Stimulated activated CD4-positive, alpha-beta T cell treated with anti-CD3 and anti-CD28 coated beads, TNF-alpha, amount 100 ng/mL, for 1 hour (primary cell): Measurements from ENCODE around the gene ITGAD.
"Not testable (repeated sequence)": the region's sequence is repeated elsewhere in the genome, so short reads cannot be mapped to it uniquely, and the experiment has no call there.

Experiments
- DNase-seq, 3 donors: peaks; one replicate each; pipeline ENCODE4 v3.0.0-alpha.2; 2020; ENCODE audit warnings: low read depth in 3 of 3, low spot score in 1 of 3

ITGAD gene

DNA sequence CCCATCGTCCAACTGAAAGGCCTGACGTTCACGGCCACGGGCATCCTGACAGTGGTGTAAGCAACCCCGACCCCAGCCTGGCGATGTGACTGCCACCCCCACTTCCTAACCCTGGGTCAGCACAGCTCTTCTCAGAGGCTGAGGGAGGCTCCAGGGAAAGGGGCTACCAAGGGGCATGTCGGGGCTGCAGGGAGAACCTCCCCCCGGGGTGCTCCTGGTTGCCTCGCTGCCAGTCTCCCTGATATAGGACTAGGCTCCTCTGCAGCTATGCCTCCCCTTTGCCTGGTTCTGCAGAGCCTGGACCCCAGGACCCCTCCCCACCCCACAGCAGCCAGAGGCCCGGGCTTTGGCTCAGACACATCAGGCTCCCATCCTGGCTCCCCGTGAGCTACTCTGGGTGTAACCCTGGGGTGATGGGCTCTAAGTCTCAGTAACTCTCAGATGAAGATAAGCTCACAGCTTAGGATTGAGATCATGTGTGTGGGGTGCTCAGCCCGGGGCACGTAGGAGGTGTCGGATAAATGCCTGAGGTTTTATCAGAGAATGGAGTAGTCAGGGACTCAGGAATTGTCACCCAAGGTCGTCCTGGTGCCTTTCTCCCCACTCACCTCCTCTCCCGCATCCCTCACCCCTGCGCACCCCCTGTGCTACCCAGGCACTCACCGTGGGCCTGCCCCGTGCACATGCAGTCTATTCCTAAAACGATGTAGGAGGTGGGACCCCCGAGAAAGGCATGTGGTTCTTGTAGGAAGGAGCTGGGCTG, 10.6 kb downstream of the ITGAD start:
- no peak for DNase-seq

- DNase-seq = no peak
These were observed 11.4 kb downstream of the ITGAD start for GRCh38 chr16:31404353-31405064.

DNA sequence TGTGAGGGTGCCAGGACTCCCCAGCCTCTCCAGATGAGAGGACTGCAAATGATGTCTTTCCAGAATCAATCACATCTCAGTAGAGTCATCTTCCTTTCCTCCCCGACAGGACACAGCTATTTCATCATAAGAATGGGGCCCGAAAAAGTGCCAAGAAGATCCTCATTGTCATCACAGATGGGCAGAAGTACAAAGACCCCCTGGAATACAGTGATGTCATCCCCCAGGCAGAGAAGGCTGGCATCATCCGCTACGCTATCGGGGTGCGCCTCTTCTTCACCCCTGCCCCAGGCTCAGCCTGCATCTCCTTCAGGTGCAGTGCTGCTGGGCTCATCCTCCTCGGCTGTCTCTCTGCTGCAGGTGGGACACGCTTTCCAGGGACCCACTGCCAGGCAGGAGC, 14.3 kb downstream of the ITGAD start:
- no peak for DNase-seq

GRCh38 chr16:31409433-31409832, 16.3 kb downstream of the ITGAD start:
- no peak for DNase-seq

DNA sequence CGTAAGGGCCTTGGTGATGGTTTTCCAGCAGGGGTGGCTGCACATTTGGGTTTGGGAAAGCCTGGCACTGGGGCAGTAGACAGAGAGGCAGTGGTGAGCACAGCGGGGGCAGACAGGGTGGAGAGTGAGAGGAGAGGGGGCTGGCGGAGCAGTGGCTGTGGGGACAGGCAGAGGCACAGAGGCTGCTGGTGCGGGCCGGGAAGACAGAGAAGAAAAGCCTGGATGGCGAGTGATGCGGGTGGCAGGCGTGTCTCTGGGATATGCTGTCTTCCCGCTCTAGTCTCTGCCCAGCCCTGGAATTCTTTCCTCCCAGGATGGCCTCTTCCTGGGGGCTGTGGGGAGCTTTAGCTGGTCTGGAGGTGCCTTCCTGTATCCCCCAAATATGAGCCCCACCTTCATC, 16.9 kb downstream of the ITGAD start:
- no peak for DNase-seq

DNA sequence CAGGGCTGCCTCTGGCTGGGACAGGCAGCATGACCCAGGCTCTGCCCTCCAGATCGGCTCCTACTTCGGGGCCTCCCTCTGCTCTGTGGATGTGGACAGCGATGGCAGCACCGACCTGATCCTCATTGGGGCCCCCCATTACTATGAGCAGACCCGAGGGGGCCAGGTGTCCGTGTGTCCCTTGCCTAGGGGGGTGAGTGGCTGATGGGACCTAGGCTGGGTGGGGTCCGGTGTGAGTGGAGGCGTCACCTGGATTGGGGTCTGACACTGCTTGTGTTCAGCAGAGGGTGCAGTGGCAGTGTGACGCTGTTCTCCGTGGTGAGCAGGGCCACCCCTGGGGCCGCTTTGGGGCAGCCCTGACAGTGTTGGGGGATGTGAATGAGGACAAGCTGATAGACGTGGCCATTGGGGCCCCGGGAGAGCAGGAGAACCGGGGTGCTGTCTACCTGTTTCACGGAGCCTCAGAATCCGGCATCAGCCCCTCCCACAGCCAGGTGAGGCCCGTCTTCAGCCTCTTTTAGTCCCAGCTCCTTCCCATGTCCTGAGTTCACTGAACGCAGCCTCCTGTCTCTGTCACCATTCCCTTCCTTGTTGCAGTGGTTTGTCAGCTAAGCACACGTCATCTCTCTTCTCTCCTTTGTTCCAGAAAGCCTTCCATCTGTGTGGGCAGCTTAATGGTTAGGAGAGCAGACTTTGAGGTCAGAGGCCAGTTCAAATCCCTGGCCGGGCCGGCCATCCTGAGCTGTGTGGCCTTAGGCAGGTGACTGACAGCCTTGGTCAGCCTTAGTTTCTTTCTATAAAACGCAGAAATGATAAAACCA, 18.1 kb downstream of the ITGAD start:
- DNase-seq = no peak

- DNase-seq = no peak
These were observed 19.6 kb downstream of the ITGAD start for GRCh38 chr16:31412750-31413149.

- no peak for DNase-seq
These were observed 20.2 kb downstream of the ITGAD start for GRCh38 chr16:31413381-31413780.

- DNase-seq = no peak
These were observed 20.8 kb downstream of the ITGAD start for GRCh38 chr16:31413943-31414342.

GRCh38 chr16:31414706-31415105, 21.6 kb downstream of the ITGAD start:
- DNase-seq = no peak

DNA sequence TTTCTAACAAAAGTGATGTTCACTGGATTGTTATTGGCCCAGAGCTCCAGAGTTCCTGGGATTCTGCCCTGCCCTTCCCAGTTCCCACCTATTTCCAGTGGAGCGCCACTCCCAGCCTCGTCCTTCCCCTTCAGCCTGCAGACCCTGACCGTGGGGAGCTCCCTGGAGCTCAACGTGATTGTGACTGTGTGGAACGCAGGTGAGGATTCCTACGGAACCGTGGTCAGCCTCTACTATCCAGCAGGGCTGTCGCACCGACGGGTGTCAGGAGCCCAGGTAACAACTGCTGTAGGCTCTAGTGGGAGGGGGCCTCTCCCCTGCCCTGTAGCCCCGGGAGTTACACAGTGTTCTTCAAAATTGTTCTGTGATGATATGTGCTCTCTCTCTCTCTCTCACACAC, 23.2 kb downstream of the ITGAD start:
- DNase-seq = no peak

DNA sequence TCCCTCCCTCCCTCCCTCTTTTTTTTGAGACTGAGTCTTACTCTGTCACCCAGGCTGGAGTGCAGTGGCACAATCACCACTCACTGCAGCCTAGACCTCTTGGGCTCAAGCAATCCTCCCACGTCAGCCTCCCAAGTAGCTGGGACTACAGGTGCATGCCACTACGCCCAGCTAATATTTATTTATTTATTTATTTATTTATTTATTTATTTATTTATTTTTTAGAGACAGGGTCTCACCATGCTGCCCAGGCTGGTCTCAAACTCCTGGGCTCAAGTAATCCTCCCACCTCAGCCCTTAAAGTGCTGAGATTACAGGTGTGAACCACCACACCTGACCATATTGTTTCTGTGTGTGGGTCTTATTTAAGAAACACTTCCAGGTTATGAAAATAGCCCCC, 23.9 kb downstream of the ITGAD start:
- not testable (repeated sequence) for DNase-seq

DNA sequence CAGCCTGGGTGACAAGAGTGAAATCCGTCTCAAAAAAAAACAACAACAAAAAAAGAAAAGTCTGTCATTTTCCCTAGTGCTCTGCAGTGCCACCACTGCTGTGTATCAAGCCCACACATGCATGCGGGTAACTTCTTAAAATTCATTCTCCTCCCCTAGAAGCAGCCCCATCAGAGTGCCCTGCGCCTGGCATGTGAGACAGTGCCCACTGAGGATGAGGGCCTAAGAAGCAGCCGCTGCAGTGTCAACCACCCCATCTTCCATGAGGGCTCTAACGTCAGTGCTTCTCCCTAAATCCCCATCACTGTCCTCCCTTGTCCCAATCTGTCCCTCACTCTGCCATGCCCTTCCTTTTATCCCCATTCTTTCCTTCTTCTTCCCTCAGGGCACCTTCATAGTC, 24.8 kb downstream of the ITGAD start:
- DNase-seq = no peak

DNA sequence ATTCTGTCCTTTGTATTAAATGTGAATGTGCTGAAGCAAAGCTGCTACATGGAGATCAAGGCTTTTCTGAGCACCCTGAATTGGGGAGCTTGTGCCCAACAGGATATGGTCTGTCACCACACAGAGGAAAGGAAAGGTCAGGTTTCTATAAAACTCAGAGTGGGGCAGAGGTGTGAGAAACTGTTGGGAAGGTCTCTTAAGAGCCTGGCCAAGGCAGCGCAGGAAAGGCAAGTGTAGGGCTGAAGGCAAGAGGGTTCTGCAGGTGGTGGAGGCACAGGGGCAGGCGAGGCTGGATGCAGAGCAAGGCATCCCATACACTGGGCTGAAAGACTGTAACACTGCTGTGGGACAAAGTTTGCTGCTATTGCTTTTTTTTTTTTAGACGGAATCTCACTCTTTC, 26.9 kb downstream of the ITGAD start:
- DNase-seq = no peak

DNA sequence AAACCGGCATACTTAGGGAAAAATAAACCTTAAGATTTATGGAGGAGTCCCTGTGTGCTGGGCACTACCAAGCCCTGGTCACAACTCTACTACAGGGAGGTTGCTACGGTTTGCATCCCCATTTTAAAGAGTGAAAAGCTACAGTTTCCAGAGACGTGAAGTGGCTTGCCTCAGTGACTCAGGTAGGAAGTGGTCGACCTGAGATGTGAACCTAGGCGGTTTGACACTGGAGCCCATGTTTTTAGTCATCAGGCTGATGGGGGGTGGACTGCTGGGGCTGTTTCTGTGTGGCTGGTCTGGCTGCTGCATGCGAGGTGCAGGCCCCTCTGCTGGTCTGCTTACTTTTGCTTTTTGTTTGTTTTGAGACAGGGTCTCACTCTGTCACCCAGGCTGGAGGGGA, 28.5 kb downstream of the ITGAD start:
- peak in 1 of 3 donors; percentile 7 for DNase-seq

GRCh38 chr16:31423241-31423640, 30.1 kb downstream of the ITGAD start:
- DNase-seq = no peak

DNA sequence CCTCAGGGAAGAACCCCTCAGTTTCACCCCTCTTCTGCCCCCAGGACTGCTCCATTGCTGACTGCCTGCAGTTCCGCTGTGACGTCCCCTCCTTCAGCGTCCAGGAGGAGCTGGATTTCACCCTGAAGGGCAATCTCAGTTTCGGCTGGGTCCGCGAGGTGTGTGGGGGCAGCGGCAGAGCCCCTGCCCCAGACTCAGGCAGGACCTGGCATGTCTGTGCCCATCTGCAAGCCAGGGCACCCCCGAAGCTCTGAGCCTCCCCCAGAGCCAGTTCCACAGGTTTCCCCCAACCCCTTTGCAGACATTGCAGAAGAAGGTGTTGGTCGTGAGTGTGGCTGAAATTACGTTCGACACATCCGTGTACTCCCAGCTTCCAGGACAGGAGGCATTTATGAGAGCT, 30.7 kb downstream of the ITGAD start:
- no peak for DNase-seq

- DNase-seq = peak; percentile 20 to 57 (median 50)
These were observed 34.5 kb downstream of the ITGAD start for GRCh38 chr16:31427441-31428278.

DNA sequence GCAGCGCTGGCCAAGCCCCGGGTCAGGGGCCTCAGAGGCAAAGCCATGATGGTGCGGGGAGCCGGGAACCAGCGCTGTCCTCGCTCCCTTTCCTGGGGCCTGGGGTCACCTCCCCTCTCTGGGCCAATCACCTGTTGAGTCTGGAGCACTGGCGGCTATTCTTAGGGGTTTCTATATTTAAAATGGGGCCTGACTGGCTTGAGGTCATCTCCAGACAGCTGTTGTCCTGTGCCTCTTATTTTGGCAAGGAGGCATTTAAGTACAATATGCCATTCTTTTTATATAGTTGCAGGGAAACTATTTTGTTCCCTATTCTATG, 35.1 kb downstream of the ITGAD start, which contains the start of gene COX6A2:
TSS of gene COX6A2 (minus strand) at position 82 of the 319 bp plus-strand sequence. CDS start at position 47, 35 bp downstream.
- no peak for DNase-seq

- no peak for DNase-seq
These were observed 35.6 kb downstream of the ITGAD start for GRCh38 chr16:31428638-31429247.

- no peak for DNase-seq
These were observed 36.2 kb downstream of the ITGAD start for GRCh38 chr16:31429314-31429713.
